ENCODE results near the gene NTS. TPM values are rescaled to one million over a fixed set of nuclear protein-coding genes. Genes with fewer than 3 reads are reported as not detected.

The NTS gene, protein sequence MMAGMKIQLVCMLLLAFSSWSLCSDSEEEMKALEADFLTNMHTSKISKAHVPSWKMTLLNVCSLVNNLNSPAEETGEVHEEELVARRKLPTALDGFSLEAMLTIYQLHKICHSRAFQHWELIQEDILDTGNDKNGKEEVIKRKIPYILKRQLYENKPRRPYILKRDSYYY
- not detected for total RNA-seq

- peak in 2 of 3 donors; percentile 37 to 71 for DNase-seq (ENCODE audit: low read depth in 2 of 3, low spot score in 2 of 3)
Observed at GRCh38 chr12:85874031-85874461, at the start of gene NTS. Gene NTS, plus strand, starts transcription at chr12:85874295. Its CDS starts 109 bp downstream, at chr12:85874404.

DNA sequence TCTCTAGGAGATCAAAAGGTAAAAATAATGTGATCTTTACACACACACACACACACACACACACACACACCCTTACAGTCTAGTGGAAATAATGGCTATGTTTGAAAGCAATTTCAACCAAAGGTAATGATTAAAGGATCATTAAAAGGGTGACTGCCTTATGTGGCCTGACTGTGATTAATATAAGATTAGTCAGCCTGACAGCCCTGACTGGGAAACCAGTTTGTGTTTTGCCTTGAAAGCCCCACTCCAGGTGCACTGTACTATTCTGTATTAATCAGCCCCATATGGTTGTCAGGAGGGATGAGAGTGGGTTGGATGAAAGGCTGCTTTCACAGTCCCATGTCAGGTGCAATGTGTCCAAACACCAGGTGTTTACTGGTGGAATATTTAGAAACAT, 48.3 kb upstream of the NTS start:
- DNase-seq (ENCODE audit: low read depth in 2 of 3, low spot score in 2 of 3) = no peak

DNA sequence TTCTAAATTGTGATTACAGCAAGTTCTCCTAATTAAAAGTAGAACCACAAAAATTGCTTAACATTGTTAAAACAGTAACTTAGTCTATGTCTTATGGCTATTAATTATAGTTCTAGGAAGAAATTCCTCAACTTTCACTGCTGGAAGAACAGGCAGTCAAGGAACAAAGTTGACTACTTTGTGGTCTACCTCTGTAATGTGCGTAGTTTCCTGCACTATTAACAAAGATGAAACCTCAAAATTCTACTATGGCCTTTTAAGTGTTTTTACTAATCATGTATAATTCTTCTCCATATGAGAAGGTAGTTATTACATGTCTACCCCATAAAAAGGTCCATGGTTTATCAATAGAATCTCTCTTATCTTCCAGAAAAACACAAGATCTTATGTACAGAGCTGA, 45.5 kb upstream of the NTS start:
- DNase-seq (ENCODE audit: low read depth in 2 of 3, low spot score in 2 of 3) = no peak

- no peak for DNase-seq (ENCODE audit: low read depth in 2 of 3, low spot score in 2 of 3)
Observed at GRCh38 chr12:85829391-85829790, 44.7 kb upstream of the NTS start.

DNA sequence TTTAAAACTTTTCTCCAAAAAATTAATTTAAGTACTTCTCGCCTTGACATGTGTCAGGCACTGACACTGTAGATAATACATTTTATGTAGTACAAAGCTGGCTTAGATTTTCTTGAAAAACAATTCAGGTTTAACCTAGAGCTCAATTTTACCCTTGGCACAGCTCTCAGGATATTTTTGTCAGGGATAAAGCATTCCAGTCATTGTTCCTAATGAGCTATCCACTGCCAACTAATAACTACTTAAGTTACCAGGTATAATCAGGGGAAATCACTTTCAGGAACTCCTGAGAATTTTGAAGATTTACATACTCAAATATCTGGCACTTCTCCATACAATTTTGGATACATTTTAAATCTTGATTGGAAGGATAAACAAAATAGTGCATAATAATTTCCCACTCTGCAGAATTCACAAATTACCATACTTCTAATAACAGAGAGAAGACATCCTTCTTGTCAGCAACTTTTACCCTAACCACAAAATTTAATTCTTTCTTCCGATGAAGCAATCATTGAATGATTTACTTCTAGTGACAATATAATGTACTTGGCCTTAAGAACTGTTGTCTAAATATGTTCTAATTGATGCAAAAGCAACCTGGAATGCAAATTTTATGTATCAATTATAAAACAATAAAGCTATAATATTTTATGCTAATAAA, 42.6 kb upstream of the NTS start:
- DNase-seq (ENCODE audit: low read depth in 2 of 3, low spot score in 2 of 3) = no peak

DNA sequence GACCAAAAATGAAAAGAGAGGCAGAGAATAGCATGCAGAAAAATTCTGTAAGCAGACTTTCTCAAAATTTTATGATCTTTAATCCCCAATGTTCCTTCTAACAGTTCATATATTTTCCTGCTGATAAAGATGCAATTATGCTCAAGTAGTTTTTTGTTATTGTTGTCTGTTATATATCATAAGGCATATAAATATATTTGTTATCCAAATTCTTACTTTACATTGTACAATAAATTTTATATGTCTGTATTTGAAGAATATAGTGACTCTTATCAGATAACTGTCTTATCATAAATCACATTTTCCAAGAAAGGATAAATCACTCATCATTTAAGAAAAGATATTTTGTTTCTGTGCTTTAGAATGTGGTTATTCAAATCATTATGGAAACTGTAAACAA, 40.5 kb upstream of the NTS start:
- DNase-seq (ENCODE audit: low read depth in 2 of 3, low spot score in 2 of 3) = no peak

GRCh38 chr12:85834378-85834777, 39.7 kb upstream of the NTS start:
- no peak for DNase-seq (ENCODE audit: low read depth in 2 of 3, low spot score in 2 of 3)

GRCh38 chr12:85835426-85836196, 38.5 kb upstream of the NTS start:
- no peak for DNase-seq (ENCODE audit: low read depth in 2 of 3, low spot score in 2 of 3)

DNA sequence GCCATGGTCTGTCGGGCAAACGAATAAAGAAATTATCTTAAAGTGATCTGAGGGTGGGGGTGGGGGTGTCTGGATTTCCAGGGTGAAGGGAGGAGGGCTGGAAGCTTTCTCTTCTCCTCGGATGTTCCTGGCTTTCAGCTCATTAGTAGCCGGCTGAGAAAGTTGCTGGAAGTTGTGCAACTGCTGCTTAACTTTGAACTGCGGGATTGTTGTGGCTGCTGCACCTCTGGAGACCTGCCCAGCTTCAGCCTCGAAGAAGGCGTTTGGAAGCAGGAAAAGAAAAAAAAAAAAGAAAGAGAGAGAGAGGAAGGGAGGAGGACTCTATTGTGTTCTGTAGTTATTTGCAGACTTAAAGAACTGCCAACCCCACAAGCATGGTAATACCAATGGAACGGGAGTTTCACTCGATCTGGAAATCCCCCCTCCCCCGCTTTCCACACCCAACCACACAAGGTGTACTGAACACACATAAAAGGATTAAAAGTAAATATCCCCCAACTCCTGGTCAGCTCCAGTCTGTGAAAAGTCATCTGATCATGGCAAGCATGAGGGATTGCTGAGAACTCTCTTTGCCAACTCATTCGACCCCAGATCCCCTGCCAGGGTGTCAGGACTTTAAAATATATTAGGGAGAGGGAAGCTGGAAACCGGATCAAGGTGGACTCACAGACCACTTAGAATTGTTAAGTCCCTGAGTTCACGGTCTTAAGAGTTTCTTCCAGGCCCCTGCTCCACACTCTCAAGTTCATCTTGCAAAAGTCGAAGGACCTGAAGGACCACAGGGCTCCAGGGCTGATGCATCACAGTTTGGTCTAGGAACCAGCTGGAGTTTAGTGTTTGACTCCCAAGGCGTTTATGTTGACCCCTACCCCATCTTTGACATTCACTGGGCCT, 37.7 kb upstream of the NTS start, which contains the start of gene RASSF9:
Gene RASSF9, minus strand, starts transcription at position 213 of the 894 bp plus-strand sequence. Its CDS starts 208 bp downstream, at position 5.
- peak in 1 of 3 donors; percentile 4 for DNase-seq (ENCODE audit: low read depth in 2 of 3, low spot score in 2 of 3)

DNA sequence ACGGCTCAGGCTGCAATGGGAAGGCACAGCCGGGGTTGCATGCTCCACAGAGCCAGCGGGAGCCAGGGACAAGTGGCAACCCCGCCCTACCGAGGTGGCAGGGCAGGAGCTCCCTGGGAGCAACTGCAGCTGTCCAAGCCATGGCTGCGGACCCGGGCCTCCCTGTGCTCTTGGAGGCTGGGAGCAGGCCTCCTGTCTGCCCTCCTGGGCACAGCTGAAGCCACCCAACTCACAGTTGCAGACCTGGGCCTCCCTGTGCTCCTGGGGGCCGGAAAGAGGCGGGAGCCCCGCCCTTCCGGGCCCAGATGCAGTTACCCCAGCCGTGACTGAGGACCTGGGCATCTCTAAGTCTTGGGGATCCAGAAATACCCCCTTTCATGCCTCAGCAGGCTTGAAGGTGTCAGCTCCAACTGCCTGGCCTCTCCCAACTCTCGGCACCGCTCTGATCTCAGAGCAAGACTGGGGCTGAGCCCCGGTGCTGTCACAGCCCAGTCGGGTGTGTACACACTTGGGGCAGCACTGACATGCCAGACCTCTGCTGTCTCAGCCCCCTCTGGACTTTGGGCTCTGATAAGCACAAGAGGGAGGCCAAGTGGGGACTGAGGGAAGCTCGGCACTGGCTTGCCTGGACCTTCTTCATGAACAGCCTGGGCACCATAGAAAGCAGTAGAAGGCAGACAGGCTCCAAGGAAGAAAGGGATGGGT, 30.3 kb upstream of the NTS start:
- no peak for DNase-seq (ENCODE audit: low read depth in 2 of 3, low spot score in 2 of 3)

DNA sequence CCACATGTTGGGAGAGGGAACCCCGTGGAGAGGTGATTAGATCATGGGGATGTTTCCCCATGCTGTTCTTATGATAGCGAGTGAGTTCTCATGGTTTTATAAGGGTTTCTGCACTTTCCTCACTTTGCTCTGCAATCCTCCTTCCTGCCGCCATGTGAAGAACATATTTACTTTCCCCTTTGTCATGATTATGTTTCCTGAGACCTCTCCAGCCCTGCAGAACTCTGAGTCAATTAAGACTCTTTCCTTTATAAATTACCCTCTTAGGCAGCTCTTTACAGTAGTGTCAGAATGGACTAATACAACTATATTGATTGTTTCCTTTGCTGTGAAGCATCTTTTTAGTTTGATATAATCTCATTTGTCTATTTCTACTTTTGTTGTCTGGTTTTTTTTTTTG, 24.8 kb upstream of the NTS start:
- DNase-seq (ENCODE audit: low read depth in 2 of 3, low spot score in 2 of 3) = no peak

DNA sequence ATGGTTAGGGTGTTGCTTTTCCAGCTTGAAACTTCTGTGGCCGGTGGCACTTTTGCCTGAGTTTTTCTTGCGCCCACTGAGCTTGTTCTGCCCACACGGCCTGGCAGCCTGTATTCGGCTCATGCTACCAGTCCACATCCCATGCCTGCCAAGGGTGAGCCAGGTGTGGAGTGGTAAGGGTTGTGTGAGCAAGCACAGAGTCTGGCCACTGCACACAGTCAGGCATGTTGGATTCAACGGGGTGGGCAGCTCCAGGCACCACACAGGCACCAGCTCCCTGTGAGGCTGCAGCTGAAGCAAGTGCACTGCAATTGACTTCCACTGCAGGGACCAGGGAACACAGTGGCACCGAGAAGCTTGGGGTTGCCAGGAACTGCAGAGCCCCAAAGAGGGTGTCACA, 18.8 kb upstream of the NTS start:
- no peak for DNase-seq (ENCODE audit: low read depth in 2 of 3, low spot score in 2 of 3)

GRCh38 chr12:85856966-85857365, 17.1 kb upstream of the NTS start:
- DNase-seq (ENCODE audit: low read depth in 2 of 3, low spot score in 2 of 3) = no peak

DNA sequence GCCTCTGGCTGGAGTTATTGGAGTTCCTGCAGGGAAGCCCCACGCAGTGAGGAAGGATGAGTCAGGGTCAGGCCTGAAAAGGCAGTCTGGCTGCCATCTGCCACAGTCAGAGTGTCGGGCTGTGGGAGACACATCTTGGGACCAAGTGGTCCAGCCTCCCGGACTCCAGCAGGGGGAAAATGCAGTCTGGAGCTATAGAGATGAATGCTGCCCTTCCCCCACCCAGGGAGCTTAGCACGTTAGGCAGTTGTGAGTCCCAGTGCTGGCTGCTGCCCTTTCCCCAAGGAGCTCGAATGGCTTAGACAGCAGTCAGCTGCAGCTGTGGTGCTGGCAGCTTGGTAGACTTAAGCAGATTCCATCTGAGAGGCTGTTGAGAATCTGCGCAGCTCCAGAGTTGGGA, 8.2 kb upstream of the NTS start:
- no peak for DNase-seq (ENCODE audit: low read depth in 2 of 3, low spot score in 2 of 3)

DNA sequence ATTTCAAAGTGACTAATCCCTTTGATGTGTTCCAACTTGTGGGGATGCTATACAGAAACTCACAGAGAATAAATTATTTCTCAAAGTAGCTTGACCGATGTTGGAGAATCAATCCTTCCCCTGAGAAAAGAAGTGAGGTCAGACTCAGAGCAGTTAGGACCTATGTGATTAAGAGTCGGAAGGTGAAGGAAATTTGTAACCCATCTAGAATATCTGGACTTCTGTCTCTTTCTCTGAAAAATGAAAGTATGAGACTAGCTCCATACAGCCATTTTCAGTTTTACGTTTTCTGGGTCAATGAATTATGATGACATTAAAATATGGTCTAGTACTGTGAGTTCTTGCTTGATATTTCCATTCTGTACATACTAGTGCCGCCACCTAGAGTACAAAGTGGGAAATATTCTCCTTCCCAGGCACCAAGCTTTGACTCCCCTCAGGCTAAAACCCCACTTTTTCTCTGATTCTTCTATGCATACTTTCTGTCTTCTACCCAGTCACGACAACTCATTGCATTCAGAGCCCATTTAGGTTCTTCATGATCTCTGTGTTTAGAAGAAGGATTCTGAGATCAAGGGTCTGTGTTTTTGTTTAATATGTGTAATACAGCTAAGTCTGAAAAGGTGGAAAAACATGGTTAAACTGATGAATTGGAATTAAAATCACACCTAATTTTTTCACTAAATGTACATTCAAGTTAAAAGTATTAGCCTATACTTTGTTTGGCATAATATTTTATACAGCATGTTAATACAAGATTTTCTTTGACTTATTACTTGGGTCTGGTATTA, 6.9 kb upstream of the NTS start:
- DNase-seq (ENCODE audit: low read depth in 2 of 3, low spot score in 2 of 3) = peak in 2 of 3 donors; percentile 62 to 90

GRCh38 chr12:85872497-85873091, 1.5 kb upstream of the NTS start:
- DNase-seq (ENCODE audit: low read depth in 2 of 3, low spot score in 2 of 3) = peak in 2 of 3 donors; percentile 36 to 75

- DNase-seq (ENCODE audit: low read depth in 2 of 3, low spot score in 2 of 3) = no peak
Observed at GRCh38 chr12:85877459-85877858, 3.4 kb downstream of the NTS start.

GRCh38 chr12:85883763-85884162, 9.7 kb downstream of the NTS start:
- no peak for DNase-seq (ENCODE audit: low read depth in 2 of 3, low spot score in 2 of 3)

DNA sequence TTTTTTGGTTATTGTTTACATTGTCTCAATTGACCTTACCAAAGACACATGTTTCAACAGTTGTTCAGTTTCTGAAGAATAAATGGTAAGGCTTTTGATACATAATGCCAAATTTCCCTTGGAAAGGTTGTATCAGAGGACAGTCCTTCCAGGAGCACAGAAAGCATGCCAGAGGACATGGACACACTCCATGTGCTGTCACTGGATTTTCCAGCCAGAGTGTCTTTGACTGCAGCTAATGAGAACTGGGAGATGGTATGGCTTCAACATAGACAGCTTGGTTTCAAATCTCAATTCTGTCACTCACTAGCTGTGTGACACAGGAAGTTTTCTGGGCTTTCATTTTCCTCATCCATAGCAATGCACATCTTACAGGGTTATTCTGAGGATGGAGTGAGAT, 20.6 kb downstream of the NTS start:
- no peak for DNase-seq (ENCODE audit: low read depth in 2 of 3, low spot score in 2 of 3)
